SK-N-SH (cell line): ENCODE measurements around the gene PLPPR2. TPM values are rescaled to one million over a fixed set of nuclear protein-coding genes. Genes with fewer than 3 reads are reported as not detected.
A peak's percentile ranks its signal among the peaks of the same experiment; 100 is the strongest.

ENCODE experiments used
- CTCF ChIA-PET: fragments of 300-600, 350-600 bp; formaldehyde crosslinking; extraction: SDS; loops from one replicate; lab custom pipeline; 2021; lab: Yijun Ruan, JAX
- POLR2A ChIA-PET: fragments of 350-600 bp; sonication (Branson Sonifier 250); formaldehyde crosslinking; extraction: SDS; loops from one replicate; lab custom pipeline; 2020; ENCODE audit warnings: antibody characterized with exemption, inconsistent platforms; lab: Yijun Ruan, JAX
- DNase-seq: peaks from one replicate; pipeline ENCODE4 v3.0.0; 2012
- H2AFZ ChIP-seq: fragments of 200-600 bp; sonication (generic); 2 replicates; pipeline ENCODE4 v1.8.1; 2016; ENCODE audit warnings: antibody characterized with exemption, mild to moderate bottlenecking, low read depth
- H3F3A ChIP-seq: fragments of 200-600 bp; sonication (generic); replicated peaks from 2 replicates; pipeline ENCODE3; 2016; ENCODE audit warnings: antibody characterized with exemption, mild to moderate bottlenecking; ENCODE audit not compliant: insufficient read depth
- H3K27ac ChIP-seq, 2 experiments: fragments of 200-500 bp in 1 of 2; fragments of 200-600 bp in 1 of 2; sonication (Bioruptor generic) in 1 of 2; sonication (generic), shearing (Covaris generic) in 1 of 2; 2 replicates each; pipeline versions ENCODE4 v1.5.1 to v1.6.1; 2014 to 2016; ENCODE audit warnings: low read depth in 2 of 2, inconsistent platforms in 1 of 2, low read length in 1 of 2, mild to moderate bottlenecking in 1 of 2, mixed read lengths in 1 of 2
- H3K27me3 ChIP-seq: fragments of 200-600 bp; sonication (generic), shearing (Covaris generic); 2 replicates; pipeline ENCODE4 v1.6.1; 2016; ENCODE audit warnings: mixed run types; ENCODE audit not compliant: insufficient read depth
- H3K36me3 ChIP-seq, 2 experiments: fragments of 200-500 bp in 1 of 2; fragments of 200-600 bp in 1 of 2; sonication (Bioruptor generic) in 1 of 2; sonication (generic) in 1 of 2; replicated peaks in 1 of 2; 2 replicates each; pipeline versions ENCODE3 to v1.5.1; 2014 to 2016; ENCODE audit warnings: low read length in 1 of 2, mild to moderate bottlenecking in 1 of 2; ENCODE audit not compliant: insufficient read depth in 2 of 2, control insufficient read depth in 1 of 2
- H3K4me1 ChIP-seq, 2 experiments: fragments of 200-500 bp in 1 of 2; fragments of 200-600 bp in 1 of 2; sonication (Bioruptor generic) in 1 of 2; sonication (generic), shearing (Covaris generic) in 1 of 2; 2 replicates each; pipeline versions ENCODE4 v1.5.1 to v1.6.1; 2014 to 2016; ENCODE audit warnings: low read depth in 1 of 2, low read length in 1 of 2, mixed run types in 1 of 2; ENCODE audit not compliant: insufficient read depth in 2 of 2, control insufficient read depth in 1 of 2
- H3K4me2 ChIP-seq: fragments of 200-600 bp; sonication (generic), shearing (Covaris generic); 2 replicates; pipeline ENCODE4 v1.6.1; 2017; ENCODE audit warnings: mixed run types
- H3K4me3 ChIP-seq, 2 experiments: fragments of 200-500 bp in 1 of 2; fragments of 200-600 bp in 1 of 2; sonication (Bioruptor generic) in 1 of 2; sonication (generic), shearing (Covaris generic) in 1 of 2; 2 replicates each; pipeline versions ENCODE4 v1.5.1 to v1.8.1; 2014 to 2016; ENCODE audit warnings: low read depth in 2 of 2, inconsistent platforms in 1 of 2, low read length in 1 of 2, mild to moderate bottlenecking in 1 of 2, mixed read lengths in 1 of 2, moderate library complexity in 1 of 2
- H3K79me2 ChIP-seq: fragments of 200-600 bp; sonication (generic); 2 replicates; pipeline ENCODE4 v1.8.1; 2017; ENCODE audit warnings: mild to moderate bottlenecking; ENCODE audit not compliant: insufficient read depth
- H3K9ac ChIP-seq: fragments of 200-600 bp; sonication (generic); 2 replicates; pipeline ENCODE4 v1.6.1; 2017; ENCODE audit warnings: mixed run types
- H3K9me2 ChIP-seq: fragments of 200-600 bp; sonication (generic); 2 replicates; pipeline ENCODE4 v1.6.1; 2017; ENCODE audit warnings: mixed run types
- H3K9me3 ChIP-seq: fragments of 200-600 bp; sonication (generic); 2 replicates; pipeline ENCODE4 v1.6.1; 2017; ENCODE audit warnings: mixed run types, mild to moderate bottlenecking, moderate library complexity
- H4K20me1 ChIP-seq: fragments of 200-600 bp; sonication (generic); 2 replicates; pipeline ENCODE4 v1.6.1; 2017; ENCODE audit warnings: mild to moderate bottlenecking, mixed run types; ENCODE audit not compliant: insufficient read depth
- CTCF ChIP-seq: fragments of 200-600 bp; sonication (generic); IDR thresholded peaks from 2 replicates; pipeline ENCODE4 v1.6.1; 2017; ENCODE audit warnings: antibody characterized with exemption, mild to moderate bottlenecking, moderate library complexity
- ELF1 ChIP-seq: IDR thresholded peaks from 2 replicates; pipeline ENCODE4 v1.4.0; 2012
- FOSL2 ChIP-seq: IDR thresholded peaks from 2 replicates; pipeline ENCODE4 v1.4.0; 2012; ENCODE audit warnings: low read depth, mild to moderate bottlenecking, moderate library complexity, borderline replicate concordance
- FOXJ3 ChIP-seq: sonication (generic); formaldehyde crosslinking; IDR thresholded peaks from 2 replicates; pipeline ENCODE4 v1.5.1; 2020; ENCODE audit warnings: mild to moderate bottlenecking, missing genetic modification reagents
- FOXM1 ChIP-seq: IDR thresholded peaks from 2 replicates; pipeline ENCODE4 v1.4.0; 2012; ENCODE audit warnings: low read depth, mild to moderate bottlenecking
- GABPA ChIP-seq: IDR thresholded peaks from 2 replicates; pipeline ENCODE4 v1.4.0; 2012; ENCODE audit warnings: low read depth, mild to moderate bottlenecking
- GATA2 ChIP-seq: sonication (generic); formaldehyde crosslinking; IDR thresholded peaks from 2 replicates; pipeline ENCODE4 v1.5.0; 2020; ENCODE audit warnings: mild to moderate bottlenecking, missing genetic modification reagents
- IRF3 ChIP-seq: fragments of 150-350 bp; IDR thresholded peaks from 2 replicates; pipeline ENCODE4 v1.6.1; 2016; ENCODE audit warnings: mild to moderate bottlenecking, low read depth, low read length
- JUND ChIP-seq: IDR thresholded peaks from 2 replicates; pipeline ENCODE4 v1.4.0; 2012
- MEF2A ChIP-seq: IDR thresholded peaks from 2 replicates; pipeline ENCODE4 v1.4.0; 2012; ENCODE audit warnings: low read depth, borderline replicate concordance
- MXI1 ChIP-seq: IDR thresholded peaks from 2 replicates; pipeline ENCODE4 v1.6.1; 2012; ENCODE audit warnings: mild to moderate bottlenecking, low read depth, low read length, improper control_type of control experiment
- NFIC ChIP-seq: IDR thresholded peaks from 2 replicates; pipeline ENCODE4 v1.4.0; 2012; ENCODE audit warnings: borderline replicate concordance
- NRF1 ChIP-seq: IDR thresholded peaks from 2 replicates; pipeline ENCODE4 v1.6.1; 2012; ENCODE audit warnings: low read depth, mild to moderate bottlenecking, low read length
- POLR2AphosphoS5 ChIP-seq: IDR thresholded peaks from 2 replicates; pipeline ENCODE4 v1.6.1; 2012; ENCODE audit warnings: low read depth, low read length
- RFX5 ChIP-seq: IDR thresholded peaks from 2 replicates; pipeline ENCODE4 v1.6.1; 2012; ENCODE audit warnings: mild to moderate bottlenecking, improper control_type of control experiment, low read length
- SIN3A ChIP-seq: IDR thresholded peaks from 2 replicates; pipeline ENCODE4 v1.6.1; 2012; ENCODE audit warnings: low read depth, mild to moderate bottlenecking, low read length, moderate library complexity, borderline replicate concordance
- TAF1 ChIP-seq: IDR thresholded peaks from 2 replicates; pipeline ENCODE4 v1.6.1; 2012; ENCODE audit warnings: low read depth, mild to moderate bottlenecking, low read length, moderate library complexity, borderline replicate concordance
- TCF12 ChIP-seq: IDR thresholded peaks from 2 replicates; pipeline ENCODE4 v1.4.0; 2012
- YY1 ChIP-seq: IDR thresholded peaks from 2 replicates; pipeline ENCODE4 v1.4.0; 2012; ENCODE audit warnings: low read depth, mild to moderate bottlenecking
- WGBS: methylation state at CpG from one replicate; pipeline ENCODE4 v1.1.6; 2017; ENCODE audit warnings: low lambda C conversion rate; 5-methylcytosine and 5-hydroxymethylcytosine counted together
- polyA plus RNA-seq, 3 experiments: library from polyadenylated mRNA; depleted of rRNA; stranded (reverse); fragments of >200 nt; gene quantifications; 2 replicates each; pipeline ENCODE4 v1.2.3, GENCODE V29; 2012
- TF ChIP-seq, protein P1 (sequence below): IDR thresholded peaks from 2 replicates; pipeline ENCODE4 v1.6.1; 2012; ENCODE audit warnings: mild to moderate bottlenecking, low read depth, low read length, moderate library complexity
- TF ChIP-seq, protein P2 (sequence below): IDR thresholded peaks from 2 replicates; pipeline ENCODE4 v1.4.0; 2012; ENCODE audit warnings: low read depth
- TF ChIP-seq, protein P3 (sequence below): fragments of 150-350 bp; IDR thresholded peaks from 2 replicates; pipeline ENCODE4 v1.6.1; 2017; ENCODE audit warnings: antibody characterized with exemption, low read length, low read depth, borderline replicate concordance
- TF ChIP-seq, protein P4 (sequence below): IDR thresholded peaks from 2 replicates; pipeline ENCODE4; 2012

Gene PLPPR2
- polyA plus RNA-seq, 1 of the 3 experiments (the other 2 are of a cell fraction), result 26.2 TPM

GRCh38 chr19:11324079-11324661 lies 31.1 kb upstream of the PLPPR2 start:
- H2AFZ ChIP-seq, result no peak overlapping the region
- peak overlapping the region; percentile 65 to 87 for H3K27ac ChIP-seq
- POLR2A ChIA-PET, result interaction anchor here (1.3 to 2.5 kb wide), 2 partner anchors 14 to 50 kb away, joined by 3 to 17 read pairs; partner anchors contain the start of genes RAB3D and SWSAP1
- 6% methylated on average over 10 of the region's 10 CpGs for WGBS
- H3K4me1 ChIP-seq, result peaks cover 9 to 19% of the 10 kb centered on the region in 2 experiments
- H3K79me2 ChIP-seq, result no peaks in the 10 kb centered on the region
- H3F3A ChIP-seq, result peaks cover 13% of the 10 kb centered on the region
- H3K36me3 ChIP-seq, result peaks cover 0 to 5% of the 10 kb centered on the region in 2 experiments
- H3K9me2 ChIP-seq, result no peaks in the 10 kb centered on the region
- no peaks in the 10 kb centered on the region for H3K27me3 ChIP-seq
- no peak overlapping the region for H3K9ac ChIP-seq
- 0 out of 4 replicates have a peak overlapping the region, but pooled peaks of 1 of the 2 experiments have one; percentile 1 for H3K4me3 ChIP-seq
- H3K9me3 ChIP-seq, result no peaks in the 10 kb centered on the region
- H3K4me2 ChIP-seq, result peak overlapping the region; percentile 66
- peak; percentile 91 for DNase-seq
- CTCF ChIA-PET, result interaction anchor here (0.6 to 2.2 kb wide), 10 partner anchors 14 to 237 kb away, joined by 3 to 11 read pairs (median 3); partner anchors contain the start of gene TSPAN16
- H4K20me1 ChIP-seq, result no peaks in the 10 kb centered on the region
- peak; percentile 85 for TF ChIP-seq TCF12
- no peak for TF ChIP-seq FOXM1
- no peak for TF ChIP-seq JUND
- no peak for TF ChIP-seq YY1
- peak; percentile 85 for TF ChIP-seq NFIC
- no peak for TF ChIP-seq MEF2A
- no peak for TF ChIP-seq IRF3
- TF ChIP-seq, protein P1, sequence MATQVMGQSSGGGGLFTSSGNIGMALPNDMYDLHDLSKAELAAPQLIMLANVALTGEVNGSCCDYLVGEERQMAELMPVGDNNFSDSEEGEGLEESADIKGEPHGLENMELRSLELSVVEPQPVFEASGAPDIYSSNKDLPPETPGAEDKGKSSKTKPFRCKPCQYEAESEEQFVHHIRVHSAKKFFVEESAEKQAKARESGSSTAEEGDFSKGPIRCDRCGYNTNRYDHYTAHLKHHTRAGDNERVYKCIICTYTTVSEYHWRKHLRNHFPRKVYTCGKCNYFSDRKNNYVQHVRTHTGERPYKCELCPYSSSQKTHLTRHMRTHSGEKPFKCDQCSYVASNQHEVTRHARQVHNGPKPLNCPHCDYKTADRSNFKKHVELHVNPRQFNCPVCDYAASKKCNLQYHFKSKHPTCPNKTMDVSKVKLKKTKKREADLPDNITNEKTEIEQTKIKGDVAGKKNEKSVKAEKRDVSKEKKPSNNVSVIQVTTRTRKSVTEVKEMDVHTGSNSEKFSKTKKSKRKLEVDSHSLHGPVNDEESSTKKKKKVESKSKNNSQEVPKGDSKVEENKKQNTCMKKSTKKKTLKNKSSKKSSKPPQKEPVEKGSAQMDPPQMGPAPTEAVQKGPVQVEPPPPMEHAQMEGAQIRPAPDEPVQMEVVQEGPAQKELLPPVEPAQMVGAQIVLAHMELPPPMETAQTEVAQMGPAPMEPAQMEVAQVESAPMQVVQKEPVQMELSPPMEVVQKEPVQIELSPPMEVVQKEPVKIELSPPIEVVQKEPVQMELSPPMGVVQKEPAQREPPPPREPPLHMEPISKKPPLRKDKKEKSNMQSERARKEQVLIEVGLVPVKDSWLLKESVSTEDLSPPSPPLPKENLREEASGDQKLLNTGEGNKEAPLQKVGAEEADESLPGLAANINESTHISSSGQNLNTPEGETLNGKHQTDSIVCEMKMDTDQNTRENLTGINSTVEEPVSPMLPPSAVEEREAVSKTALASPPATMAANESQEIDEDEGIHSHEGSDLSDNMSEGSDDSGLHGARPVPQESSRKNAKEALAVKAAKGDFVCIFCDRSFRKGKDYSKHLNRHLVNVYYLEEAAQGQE, result no peak
- TF ChIP-seq FOXJ3 (CRISPR knock-in tag), result no peak
- 0 out of 2 replicates have a peak, but pooled peaks have one; percentile 28 for TF ChIP-seq GABPA
- no peak for TF ChIP-seq SIN3A
- TF ChIP-seq ELF1, result no peak
- no peak for TF ChIP-seq TAF1
- no peak for TF ChIP-seq CTCF
- TF ChIP-seq, protein P2, sequence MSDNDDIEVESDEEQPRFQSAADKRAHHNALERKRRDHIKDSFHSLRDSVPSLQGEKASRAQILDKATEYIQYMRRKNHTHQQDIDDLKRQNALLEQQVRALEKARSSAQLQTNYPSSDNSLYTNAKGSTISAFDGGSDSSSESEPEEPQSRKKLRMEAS, result 0 out of 2 replicates have a peak, but pooled peaks have one; percentile 13
- TF ChIP-seq NRF1, result no peak
- peak; percentile 54 for TF ChIP-seq RFX5
- TF ChIP-seq, protein P3, sequence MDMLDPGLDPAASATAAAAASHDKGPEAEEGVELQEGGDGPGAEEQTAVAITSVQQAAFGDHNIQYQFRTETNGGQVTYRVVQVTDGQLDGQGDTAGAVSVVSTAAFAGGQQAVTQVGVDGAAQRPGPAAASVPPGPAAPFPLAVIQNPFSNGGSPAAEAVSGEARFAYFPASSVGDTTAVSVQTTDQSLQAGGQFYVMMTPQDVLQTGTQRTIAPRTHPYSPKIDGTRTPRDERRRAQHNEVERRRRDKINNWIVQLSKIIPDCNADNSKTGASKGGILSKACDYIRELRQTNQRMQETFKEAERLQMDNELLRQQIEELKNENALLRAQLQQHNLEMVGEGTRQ, result no peak
- TF ChIP-seq POLR2AphosphoS5, result peak; percentile 62; the same call in 1 of the 2 replicates
- TF ChIP-seq, protein P4, sequence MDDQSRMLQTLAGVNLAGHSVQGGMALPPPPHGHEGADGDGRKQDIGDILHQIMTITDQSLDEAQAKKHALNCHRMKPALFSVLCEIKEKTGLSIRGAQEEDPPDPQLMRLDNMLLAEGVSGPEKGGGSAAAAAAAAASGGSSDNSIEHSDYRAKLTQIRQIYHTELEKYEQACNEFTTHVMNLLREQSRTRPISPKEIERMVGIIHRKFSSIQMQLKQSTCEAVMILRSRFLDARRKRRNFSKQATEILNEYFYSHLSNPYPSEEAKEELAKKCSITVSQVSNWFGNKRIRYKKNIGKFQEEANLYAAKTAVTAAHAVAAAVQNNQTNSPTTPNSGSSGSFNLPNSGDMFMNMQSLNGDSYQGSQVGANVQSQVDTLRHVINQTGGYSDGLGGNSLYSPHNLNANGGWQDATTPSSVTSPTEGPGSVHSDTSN, result no peak
- peak; percentile 18; the same call in 1 of the 2 replicates for TF ChIP-seq MXI1
- TF ChIP-seq GATA2 (CRISPR knock-in tag), result no peak
- no peak for TF ChIP-seq FOSL2
